ENCODE results near the gene FNIP1.

Gene FNIP1

DNA sequence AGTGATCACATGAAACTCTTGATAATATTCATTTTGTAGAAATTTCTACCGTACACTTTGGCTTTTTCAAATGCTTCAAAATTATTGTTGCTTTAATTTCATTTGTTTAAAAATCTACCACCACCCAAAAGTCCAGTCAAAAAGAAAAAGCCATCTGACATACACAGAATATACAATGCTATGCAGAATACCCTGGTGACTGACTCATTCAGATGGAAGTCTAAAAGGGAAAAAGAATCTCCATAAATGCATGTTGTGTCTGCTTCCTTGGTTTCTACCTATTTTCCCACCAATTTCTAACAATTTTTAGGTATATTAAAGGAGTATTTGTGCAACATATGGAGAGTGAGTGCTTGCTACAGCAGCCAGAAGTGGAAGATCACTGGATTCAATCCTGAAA, 152.4 kb downstream of the FNIP1 start:
- TF ChIP-seq, protein P1, sequence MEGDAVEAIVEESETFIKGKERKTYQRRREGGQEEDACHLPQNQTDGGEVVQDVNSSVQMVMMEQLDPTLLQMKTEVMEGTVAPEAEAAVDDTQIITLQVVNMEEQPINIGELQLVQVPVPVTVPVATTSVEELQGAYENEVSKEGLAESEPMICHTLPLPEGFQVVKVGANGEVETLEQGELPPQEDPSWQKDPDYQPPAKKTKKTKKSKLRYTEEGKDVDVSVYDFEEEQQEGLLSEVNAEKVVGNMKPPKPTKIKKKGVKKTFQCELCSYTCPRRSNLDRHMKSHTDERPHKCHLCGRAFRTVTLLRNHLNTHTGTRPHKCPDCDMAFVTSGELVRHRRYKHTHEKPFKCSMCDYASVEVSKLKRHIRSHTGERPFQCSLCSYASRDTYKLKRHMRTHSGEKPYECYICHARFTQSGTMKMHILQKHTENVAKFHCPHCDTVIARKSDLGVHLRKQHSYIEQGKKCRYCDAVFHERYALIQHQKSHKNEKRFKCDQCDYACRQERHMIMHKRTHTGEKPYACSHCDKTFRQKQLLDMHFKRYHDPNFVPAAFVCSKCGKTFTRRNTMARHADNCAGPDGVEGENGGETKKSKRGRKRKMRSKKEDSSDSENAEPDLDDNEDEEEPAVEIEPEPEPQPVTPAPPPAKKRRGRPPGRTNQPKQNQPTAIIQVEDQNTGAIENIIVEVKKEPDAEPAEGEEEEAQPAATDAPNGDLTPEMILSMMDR (IDR thresholded peaks at IDR 0.05; ENCODE audit: low read depth, low read length, missing control alignments), result no peak
- H3K4me3 ChIP-seq (ENCODE audit: low read depth, low read length), result no peak overlapping the region
- DNase-seq (ENCODE audit: low read depth), result no peak
- in situ Hi-C loops (cut with HindIII; ENCODE audit: low sequenced_read_pairs), result no loop called here

DNA sequence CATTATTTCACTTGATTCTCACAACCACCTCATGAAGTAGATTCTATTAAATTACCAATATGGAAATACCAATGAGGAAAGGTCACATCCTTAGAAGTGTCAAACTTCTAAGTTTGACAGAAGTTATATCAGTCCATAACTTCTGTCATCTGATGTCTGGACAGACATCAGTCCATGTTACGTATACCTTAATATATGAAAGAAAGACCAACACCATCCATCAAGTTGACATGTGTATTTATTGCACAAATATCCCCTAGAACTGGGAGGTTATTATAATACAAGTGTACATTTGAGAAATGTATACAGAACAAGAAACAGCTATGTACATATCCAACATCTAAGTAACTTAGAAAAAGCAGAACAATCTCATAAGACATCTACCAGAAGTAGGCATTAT, 155.3 kb downstream of the FNIP1 start:
- TF ChIP-seq, protein P1 (IDR thresholded peaks at IDR 0.05; ENCODE audit: low read depth, low read length, missing control alignments), result no peak
- in situ Hi-C loops (cut with HindIII; ENCODE audit: low sequenced_read_pairs), result no loop called here
- no peak for DNase-seq (ENCODE audit: low read depth)
- H3K4me3 ChIP-seq (ENCODE audit: low read depth, low read length), result no peak overlapping the region

DNA sequence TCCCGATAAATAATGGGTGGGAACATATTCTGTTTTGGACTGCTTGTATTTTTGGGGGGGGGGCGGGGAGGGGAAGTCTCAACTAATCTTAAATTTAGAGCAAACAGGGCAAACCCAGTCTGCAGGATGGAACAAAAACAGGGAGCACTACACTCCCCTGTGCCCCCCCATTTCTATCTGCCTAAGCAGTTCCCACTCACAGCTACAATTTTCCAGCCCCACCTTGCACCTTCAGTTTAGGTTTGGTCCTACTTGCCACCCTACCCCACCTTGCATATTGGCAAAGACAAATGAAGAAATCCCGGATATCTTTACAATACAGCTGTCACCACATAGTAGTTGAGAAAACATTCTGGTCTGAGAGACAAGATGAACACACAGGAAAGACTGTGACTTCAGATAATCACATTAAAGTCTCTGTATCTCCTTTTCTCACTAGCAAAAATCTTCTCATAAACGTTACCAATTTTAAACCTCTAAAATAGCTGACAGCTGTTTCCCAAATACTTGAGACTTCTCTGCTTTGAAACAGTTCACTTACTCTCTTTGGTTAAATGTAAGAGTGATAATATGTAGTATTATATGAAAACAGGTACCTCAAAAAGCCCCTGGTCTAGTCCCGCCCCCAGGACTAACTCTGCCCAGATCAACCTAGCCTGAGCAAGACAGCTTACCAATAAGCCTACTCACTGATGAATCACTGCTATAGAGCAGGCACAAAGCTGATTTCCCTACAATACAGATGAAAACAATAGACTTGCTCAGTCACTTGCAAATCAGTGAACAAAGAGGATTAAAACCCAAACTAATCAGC, 156.6 kb downstream of the FNIP1 start:
- TF ChIP-seq, protein P1 (IDR thresholded peaks at IDR 0.05; ENCODE audit: low read depth, low read length, missing control alignments), result no peak
- DNase-seq (ENCODE audit: low read depth), result no peak
- no peak overlapping the region for H3K4me3 ChIP-seq (ENCODE audit: low read depth, low read length)
- in situ Hi-C loops (cut with HindIII; ENCODE audit: low sequenced_read_pairs), result no loop called here

DNA sequence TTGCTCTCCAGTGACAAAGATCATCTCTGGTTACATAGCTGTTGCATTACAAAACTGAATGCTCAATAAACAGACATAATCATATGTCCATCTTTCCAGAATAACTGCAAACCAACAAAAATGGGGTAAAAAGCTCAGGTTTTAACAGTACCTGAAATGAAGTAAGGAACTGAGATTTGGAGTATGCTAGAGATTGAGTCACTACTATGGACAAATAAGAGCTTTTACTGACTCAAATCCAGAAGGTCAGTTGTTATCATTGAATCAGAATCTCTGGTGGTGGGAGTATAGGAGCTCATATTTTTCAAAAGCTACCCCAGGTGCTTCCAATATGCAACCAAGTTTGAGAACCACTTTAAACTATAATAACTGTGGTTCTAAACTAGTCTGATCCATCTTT, 157.7 kb downstream of the FNIP1 start:
- in situ Hi-C loops (cut with HindIII; ENCODE audit: low sequenced_read_pairs), result no loop called here
- H3K4me3 ChIP-seq (ENCODE audit: low read depth, low read length), result no peak overlapping the region
- no peak for DNase-seq (ENCODE audit: low read depth)
- TF ChIP-seq, protein P1 (IDR thresholded peaks at IDR 0.05; ENCODE audit: low read depth, low read length, missing control alignments), result no peak

DNA sequence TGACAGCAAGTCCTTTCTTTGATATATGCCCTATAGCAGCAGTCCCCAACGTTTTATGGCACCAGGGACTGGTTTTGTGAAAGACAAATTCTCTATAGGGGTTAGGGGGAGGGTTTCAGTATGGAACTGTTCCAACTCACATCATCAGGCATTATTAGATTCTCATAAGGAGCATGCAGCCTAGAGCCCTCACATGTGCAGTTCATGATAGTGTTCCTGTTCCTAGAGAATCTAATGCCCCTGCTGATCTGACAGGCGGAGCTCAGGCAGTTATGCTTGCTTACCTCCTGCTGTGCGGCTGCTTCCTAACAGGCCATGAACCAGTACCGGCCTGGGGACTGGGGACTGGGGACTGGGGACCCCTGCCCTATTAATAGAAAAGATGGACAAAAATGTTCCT, 159.1 kb downstream of the FNIP1 start:
- in situ Hi-C loops (cut with HindIII; ENCODE audit: low sequenced_read_pairs), result no loop called here
- TF ChIP-seq, protein P1 (IDR thresholded peaks at IDR 0.05; ENCODE audit: low read depth, low read length, missing control alignments), result no peak
- H3K4me3 ChIP-seq (ENCODE audit: low read depth, low read length), result no peak overlapping the region
- DNase-seq (ENCODE audit: low read depth), result no peak

DNA sequence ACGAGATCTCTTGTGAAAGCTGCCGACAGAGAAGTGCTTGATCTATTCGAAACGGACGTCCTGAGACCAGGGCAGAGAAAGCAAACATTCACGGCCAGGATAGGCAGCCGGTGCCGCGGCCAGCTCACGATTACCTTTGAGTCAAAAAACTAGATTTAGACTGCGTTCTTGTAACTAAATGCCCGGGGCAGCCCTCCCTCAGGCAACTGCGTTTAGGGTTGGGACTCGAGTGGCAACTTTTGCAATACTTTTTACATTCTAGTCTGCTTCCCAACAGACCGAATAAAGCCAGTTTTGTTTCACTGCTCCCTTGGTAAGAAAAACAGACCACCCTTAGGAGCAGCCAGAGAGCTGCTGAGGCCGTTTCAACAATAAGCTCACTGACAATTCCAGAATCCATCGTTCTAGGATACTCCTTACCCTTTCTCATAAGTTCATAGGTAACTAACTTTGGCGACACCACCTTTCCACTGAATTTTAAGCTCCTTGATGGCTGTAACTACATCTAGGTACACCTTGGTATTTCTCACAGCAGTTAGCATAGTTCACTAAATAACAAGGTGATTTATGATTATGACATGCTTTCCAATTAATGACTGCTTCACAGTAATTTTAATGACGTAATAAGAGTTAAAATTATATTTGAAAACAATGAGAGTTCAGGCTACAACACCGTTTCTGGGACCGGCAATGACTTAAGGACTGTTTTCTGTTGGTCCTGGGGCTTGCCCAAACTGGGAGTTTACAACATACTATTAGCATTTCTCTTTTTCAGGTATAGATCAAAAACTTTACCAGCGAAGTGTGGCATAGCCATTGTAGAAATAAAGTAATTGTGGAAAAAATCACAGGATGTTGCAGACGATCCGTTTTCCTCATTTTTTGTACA, 160.9 kb downstream of the FNIP1 start:
- in situ Hi-C loops (cut with HindIII; ENCODE audit: low sequenced_read_pairs), result no loop called here
- DNase-seq (ENCODE audit: low read depth), result no peak
- TF ChIP-seq, protein P1 (IDR thresholded peaks at IDR 0.05; ENCODE audit: low read depth, low read length, missing control alignments), result no peak
- peak overlapping the region; percentile 97 for H3K4me3 ChIP-seq (ENCODE audit: low read depth, low read length)
